Measurements from ENCODE around the gene NEK4.

Gene NEK4

GRCh38 chr3:52663098-52663497 is 107.6 kb downstream of the NEK4 start:
- no peak for DNase-seq (ENCODE audit: low read depth)

GRCh38 chr3:52660046-52660445 is 110.7 kb downstream of the NEK4 start:
- DNase-seq (ENCODE audit: low read depth) = no peak

Data from fibroblast of the conjunctiva (primary cell).